ENCODE measurements around the gene NCAPG.
"Not testable (repeated sequence)": the region's sequence is repeated elsewhere in the genome, so short reads cannot be mapped to it uniquely, and the experiment has no call there.

The NCAPG gene

DNA sequence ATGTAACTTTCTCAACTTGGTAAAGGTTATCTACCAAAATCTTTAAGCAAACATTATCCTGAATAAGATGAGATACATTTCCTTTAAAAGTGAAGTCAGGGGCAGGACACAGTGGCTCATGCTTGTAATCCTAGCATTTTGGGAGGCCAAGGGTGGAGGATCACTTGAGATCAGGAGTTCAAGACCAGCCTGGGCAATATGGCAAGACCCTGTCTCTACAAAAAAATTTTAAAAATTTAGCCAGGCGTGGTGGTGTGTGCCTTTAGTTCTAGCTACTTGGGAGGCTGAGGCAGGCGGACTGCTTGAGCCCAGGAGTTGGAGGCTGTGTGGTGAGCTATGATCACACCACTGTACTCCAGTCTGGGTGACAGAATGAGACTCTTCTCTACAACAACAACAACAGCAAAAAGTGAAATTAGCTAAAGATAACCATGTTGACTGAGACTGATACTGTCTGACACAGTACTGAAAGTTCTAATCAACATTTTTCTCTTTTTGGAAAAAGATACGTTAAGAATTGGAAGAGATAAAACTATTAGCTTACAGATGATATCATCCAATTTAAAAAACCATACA is 5.1 kb upstream of the NCAPG start:
- no peak for DNase-seq

GRCh38 chr4:17807446-17807845 is 3.3 kb upstream of the NCAPG start:
- no peak for DNase-seq

DNA sequence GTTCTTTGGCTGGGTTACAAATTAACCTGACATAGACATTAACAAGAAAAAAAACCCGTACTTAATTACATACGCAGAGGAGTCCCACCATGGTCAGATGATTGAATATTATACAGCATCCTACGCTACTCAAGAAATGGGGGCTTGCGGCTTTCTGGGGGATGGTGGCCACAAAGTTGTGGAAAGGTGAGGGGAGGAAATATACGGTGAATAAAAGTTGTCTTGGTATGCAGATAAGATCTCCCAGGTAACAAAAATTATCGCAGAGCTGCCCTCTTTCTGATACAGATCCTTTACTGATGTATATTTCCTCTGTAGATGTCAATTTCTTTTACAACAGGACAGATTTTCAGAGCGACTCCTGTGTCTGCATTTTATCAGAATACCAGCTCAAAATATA is 1.1 kb upstream of the NCAPG start:
- no peak for DNase-seq

DNA sequence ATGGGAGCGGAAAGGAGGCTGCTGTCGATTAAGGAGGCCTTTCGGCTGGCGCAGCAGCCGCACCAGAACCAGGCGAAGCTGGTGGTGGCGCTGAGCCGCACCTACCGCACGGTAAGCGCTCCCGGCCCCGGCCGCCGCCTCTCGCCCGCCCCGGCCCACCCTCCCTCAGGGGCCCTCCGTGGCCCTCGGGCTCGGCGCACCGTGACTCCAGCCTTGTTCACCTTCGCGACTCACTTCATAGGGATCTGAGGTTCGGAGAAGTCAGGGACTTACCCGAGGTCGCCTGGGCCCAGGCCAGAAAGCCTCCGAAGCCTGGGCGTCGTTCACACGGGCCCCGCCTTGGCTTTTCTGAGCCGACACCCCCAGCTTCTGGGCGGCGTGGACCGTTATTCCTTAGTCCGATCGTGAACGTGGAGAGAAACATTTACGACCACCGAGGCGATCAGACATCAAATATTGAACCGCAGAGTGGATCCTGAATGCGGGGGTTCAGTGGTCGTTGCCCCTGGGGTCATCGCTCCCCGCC is 362 bp downstream of the NCAPG start:
- no peak for DNase-seq

DNA sequence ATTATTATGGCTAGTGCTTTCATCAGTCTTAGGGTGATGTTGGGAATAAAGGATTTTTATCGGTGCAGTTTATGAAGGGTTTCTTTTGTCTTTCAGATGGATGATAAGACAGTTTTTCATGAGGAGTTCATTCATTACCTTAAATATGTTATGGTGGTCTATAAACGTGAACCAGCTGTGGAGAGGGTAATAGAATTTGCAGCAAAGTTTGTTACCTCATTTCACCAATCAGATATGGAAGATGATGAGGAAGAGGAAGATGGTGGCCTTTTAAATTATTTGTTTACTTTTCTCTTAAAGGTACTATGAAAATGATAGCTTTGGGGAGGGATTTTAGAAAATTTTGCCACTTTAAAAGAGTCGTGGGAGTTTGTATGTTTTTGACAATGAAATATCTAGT is 1.3 kb downstream of the NCAPG start:
- DNase-seq = no peak

GRCh38 chr4:17812801-17813200 is 2.0 kb downstream of the NCAPG start:
- DNase-seq = no peak

DNA sequence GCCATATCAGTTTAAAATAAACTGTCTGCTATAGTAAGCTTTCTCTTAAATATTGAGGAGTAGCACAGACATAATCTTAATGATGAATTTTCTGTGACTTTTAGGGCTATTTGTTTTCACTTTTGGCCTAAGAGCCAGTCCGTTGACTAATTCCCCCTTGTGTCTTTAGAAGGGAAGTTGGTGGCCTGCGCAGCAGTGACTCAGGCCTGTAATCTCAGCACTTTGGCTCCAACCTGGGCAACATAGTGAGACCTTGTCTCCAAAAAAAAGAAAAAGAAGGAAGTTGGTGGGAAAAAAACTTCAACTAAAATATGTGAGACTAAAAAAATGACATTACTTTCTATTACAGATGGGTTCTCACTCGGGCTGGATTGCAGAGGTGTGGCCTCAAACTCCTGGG is 3.4 kb downstream of the NCAPG start:
- DNase-seq = no peak

DNA sequence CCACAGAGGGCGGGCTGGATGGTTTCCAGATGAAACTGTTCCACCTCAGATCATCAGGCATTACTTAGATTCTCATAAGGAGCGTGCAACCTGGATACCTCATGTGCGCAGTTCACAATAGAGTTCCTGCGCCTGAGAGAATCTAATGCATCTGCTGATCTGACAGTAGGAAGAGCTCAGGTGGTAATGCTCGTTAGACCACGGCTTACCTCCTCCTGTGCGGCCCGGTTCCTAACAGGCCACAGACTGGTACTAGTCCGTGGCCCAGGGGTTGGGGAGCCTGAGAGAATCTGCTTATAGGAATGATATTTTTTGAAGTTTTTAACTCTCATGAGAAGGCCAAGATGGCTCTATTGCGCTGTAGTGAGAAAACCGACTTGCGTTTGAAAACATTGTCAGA is 5.4 kb downstream of the NCAPG start:
- DNase-seq = no peak

GRCh38 chr4:17817027-17817426 is 6.2 kb downstream of the NCAPG start:
- no peak for DNase-seq

GRCh38 chr4:17823871-17824669 is 13.3 kb downstream of the NCAPG start:
- DNase-seq = no peak

DNA sequence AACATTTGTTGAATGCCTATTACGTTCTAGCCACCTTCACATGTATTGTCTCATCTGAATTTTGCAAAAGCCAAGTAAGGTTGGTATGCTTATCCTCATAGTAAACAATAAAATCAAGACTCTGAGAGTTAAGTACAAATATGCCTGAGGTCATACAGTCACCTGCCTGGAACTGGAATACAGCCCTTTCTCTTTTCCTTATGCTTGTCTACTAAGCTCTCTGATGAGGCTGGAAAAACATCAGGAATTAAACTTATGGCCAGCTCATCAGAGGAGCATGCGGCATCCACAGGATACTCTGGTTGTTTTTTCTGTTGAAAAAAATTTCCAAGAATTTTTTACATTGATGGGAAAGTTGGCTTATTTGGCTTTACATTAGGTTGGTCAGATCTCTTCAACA is 35.5 kb downstream of the NCAPG start:
- DNase-seq = no peak

GRCh38 chr4:17850295-17850694 is 39.5 kb downstream of the NCAPG start:
- DNase-seq = not testable (repeated sequence)

DNA sequence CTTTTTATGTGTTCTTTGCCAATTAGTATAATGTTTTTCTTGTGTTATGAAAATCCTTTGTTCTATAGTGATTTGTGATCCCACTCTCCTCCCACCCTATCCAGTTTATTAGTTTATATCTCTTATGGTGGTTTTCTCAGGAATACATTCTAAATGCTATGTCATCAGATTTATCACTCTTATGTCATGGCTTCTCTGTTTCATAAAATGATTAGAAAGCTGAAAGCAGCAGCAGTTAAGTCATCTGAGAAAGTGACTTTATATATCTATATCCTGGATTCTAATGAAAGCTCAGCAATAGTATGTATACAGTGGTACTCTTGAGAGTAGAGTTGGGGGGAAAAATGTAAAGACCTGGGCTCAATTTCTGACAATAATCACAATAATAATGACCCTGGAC is 41.2 kb downstream of the NCAPG start:
- DNase-seq = no peak

GRCh38 chr4:17854036-17854435 is 43.3 kb downstream of the NCAPG start:
- no peak for DNase-seq

GRCh38 chr4:17859793-17860406 is 49.1 kb downstream of the NCAPG start:
- no peak for DNase-seq

DNA sequence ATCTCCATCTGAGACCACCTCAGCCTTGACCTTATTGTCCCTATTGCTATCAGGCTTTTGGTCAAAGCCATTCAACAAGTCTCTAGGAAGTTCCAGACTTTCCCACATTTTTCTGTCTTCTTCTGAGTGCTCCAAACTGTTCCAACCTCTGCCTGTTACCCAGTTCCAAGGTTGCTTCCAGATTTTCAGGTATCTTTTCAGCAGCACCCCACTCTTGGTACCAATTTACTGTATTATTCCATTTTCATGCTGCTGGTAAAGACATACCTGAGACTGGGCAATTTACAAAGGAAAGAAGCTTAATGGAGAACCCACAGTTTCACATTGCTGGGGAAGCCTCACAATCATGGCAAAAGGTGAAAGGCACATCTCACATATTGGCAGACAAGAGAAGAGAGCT is 51.1 kb downstream of the NCAPG start:
- not testable (repeated sequence) for DNase-seq

DNA sequence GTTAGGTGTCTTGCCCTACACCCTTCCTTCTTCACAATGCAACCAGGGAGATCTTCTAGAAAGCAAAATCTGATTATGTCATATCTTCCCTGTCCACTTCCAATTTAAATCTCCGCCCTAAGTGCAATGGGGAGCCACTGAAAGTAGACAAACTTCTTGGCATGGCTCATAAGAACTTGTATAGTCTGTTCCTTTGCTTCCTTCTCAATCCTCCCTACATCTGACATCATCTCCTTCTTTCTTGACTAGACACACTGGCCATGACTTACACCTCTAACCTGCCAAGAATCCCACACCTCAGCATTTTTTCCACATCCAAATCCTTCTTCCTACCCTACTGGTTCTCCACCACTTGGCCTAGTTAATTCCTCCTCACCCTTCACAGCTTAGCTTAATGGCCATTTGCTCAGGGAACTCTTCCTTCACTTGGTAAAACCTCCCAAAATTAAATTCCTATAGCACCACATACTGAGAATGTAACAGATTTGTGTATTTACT is 55.1 kb downstream of the NCAPG start:
- DNase-seq = no peak

- DNase-seq = no peak
These were observed 56.0 kb downstream of the NCAPG start for GRCh38 chr4:17866810-17867209.

- DNase-seq = no peak
These were observed 56.5 kb downstream of the NCAPG start for GRCh38 chr4:17867276-17867675.

DNA sequence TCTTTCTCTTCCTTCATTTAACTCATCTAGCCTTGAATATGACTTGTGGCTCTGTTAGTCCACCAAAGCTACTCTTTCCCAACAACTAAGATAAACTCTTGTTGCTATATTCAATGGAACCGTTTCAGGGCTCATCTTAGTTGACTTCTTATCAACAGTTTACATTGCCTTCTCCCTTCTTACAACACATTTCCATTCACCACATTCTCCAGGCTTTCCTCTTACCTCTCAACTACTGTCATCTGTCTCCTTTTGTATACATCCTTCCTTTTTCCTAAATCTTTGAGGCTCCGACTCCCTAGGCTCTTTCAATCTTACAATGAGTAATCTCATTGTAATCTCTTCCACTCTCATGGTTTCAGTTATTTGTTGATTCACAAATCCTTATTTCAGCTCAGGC is 58.5 kb downstream of the NCAPG start:
- DNase-seq = no peak

- DNase-seq = no peak
These were observed 64.8 kb downstream of the NCAPG start for GRCh38 chr4:17875402-17876070.

- DNase-seq = no peak
These were observed 66.2 kb downstream of the NCAPG start for GRCh38 chr4:17876943-17877342.

- no peak for DNase-seq
These were observed 66.9 kb downstream of the NCAPG start for GRCh38 chr4:17877661-17878060.
